HG03060 (cell line): ENCODE measurements around the gene TBC1D25.

Source experiments
- ATAC-seq: cut with Tn5 transposase; IDR thresholded peaks from one replicate; pipeline ENCODE4 v1.9.1; 2021; ENCODE audit warnings: low read depth, moderate number of reproducible peaks; ENCODE audit not compliant: unreplicated experiment

The TBC1D25 gene

DNA sequence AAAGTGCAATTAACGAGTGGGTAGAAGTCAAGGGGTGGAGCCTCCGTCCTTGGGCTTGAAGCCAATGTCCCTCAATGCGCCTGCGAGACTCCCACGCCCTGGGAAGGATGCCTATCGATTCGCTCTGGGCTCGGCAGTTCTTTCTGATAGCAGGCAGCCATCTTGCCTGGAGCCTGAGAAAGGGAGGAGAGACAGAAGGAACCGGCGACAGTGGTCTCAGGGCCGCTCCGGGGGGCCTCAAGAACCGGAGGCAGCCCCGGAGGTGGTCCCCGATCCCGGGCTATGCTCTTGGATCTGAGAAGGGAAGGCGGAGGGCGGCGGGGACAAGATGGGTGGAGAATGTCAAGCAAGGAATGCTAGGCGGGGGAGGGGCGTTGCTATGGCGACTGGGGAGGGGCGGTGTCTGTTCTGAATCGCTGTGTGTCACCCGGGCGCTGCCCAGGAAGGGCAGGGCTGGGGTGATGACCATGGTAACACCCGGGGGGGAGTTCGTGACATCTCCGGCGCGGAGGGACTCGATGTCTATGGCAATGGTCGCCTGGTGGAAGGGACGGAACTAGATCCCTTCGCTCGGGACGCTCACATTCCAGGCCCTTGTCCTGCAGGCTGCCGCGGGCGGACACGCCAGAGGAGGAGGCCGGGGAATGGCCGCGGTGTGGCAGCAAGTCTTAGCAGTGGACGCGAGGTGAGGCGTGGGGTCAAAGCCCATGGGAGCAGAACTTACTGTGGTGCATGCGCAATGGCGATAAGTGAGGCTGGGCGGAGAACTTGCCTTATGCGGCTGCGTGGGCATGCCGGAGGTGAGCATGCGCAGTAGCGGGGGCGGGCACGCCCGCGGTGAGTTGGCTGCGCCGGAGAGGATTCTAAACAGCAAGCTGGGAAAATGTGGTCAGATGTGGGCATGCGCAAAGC is 58.1 kb downstream of the TBC1D25 start, which contains the start of gene WDR13:
Gene WDR13, plus strand, starts transcription at position 140 of the 912 bp plus-strand sequence. Its CDS starts 505 bp downstream, at position 645.
- no peak for ATAC-seq

DNA sequence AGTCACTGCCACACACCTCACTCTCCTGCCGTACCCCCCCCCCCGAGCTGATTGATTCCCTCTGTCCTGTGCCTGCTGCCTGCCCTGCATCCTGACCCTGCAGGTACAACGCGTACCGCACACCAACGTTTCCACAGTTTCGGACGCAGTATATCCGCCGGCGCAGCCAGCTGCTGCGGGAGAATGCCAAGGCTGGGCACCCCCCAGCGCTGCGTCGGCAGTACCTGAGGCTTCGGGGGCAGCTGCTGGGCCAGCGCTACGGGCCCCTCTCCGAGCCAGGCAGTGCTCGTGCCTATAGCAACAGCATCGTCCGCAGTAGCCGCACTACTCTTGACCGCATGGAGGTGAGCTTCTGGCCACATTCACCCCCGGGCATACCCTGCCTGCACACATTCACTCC is 59.1 kb downstream of the TBC1D25 start:
- no peak for ATAC-seq

DNA sequence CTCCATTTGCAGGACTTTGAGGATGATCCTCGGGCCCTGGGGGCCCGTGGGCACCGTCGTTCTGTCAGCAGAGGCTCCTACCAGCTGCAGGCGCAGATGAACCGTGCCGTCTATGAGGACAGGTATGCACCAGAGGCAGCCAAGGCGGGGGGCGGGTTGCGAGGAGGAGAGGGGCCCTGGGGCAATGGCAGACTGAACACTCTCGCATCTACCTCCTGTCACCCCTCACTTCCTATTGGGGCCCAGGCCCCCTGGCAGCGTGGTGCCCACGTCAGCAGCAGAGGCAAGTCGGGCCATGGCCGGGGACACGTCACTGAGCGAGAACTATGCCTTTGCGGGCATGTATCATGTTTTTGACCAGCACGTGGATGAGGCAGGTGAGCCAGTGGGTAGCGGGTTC is 59.8 kb downstream of the TBC1D25 start:
- ATAC-seq, result no peak

DNA sequence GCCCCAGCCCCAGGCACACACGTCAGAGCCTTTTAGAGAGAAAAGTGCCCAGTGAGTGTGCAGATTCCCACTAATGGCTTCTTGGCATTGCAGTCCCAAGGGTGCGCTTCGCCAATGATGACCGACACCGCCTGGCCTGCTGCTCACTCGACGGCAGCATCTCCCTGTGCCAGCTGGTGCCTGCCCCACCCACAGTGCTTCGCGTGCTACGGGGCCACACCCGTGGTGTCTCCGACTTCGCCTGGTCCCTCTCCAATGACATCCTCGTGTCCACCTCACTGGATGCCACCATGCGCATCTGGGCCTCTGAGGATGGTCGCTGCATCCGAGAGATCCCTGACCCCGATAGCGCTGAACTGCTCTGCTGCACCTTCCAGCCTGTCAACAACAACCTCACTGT is 60.7 kb downstream of the TBC1D25 start:
- ATAC-seq, result no peak

DNA sequence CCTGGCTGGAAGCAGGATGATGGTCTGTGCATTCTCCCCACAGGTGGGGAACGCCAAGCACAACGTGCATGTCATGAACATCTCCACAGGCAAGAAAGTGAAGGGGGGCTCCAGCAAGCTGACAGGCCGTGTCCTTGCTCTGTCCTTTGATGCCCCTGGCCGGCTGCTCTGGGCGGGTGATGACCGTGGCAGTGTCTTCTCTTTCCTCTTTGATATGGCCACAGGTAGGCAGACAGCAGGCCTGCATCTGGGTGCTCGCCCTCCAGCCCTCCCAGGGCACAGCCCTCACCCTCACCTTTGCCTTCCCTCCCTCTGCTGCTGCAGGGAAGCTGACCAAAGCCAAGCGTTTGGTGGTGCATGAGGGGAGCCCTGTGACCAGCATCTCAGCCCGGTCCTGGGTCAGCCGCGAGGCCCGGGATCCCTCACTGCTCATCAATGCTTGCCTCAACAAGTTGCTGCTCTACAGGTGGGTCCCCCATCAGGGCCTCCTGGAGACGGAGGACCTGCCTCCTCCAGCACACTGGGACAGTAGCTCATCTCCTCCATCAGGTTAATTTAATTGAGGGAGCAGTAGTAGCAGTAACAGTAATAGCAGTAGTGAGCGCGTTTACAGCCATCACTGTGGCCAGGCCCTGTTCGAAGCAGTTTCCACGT is 62.4 kb downstream of the TBC1D25 start:
- ATAC-seq, result no peak

DNA sequence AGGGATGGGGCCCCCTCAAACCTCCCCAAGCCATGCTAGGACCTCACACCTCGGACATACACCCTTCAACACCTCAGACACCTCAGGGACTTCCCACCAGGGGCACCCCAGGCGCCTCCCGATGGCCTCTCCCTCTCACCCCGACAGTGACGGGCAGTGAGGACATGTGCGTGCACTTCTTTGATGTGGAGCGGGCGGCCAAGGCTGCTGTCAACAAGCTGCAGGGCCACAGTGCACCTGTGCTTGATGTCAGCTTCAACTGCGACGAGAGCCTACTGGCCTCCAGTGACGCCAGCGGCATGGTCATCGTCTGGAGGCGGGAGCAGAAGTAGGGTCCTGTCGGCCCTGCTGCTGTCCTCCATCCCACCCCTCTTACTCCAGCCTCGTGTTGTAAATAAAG is 65.2 kb downstream of the TBC1D25 start:
- no peak for ATAC-seq

DNA sequence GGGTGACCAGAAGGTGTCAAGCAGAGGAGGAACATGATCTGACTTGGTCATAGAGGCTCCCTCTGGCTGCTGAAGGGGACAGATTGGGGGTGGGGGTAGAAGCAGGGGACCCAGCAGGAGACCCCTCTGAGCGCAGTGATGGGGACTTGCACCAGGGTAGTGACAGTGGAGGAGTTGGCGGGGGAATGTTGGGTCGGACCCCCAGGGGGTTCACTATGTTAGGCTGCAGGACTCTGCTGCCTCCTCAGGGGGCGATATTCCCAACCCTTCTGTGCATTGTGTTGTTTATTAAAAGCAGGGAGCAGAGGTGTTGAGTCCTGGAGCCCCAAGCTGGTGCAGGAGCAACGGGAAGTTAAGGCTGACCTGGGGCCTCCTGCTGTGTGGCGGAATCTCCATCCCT is 66.6 kb downstream of the TBC1D25 start:
- no peak for ATAC-seq

DNA sequence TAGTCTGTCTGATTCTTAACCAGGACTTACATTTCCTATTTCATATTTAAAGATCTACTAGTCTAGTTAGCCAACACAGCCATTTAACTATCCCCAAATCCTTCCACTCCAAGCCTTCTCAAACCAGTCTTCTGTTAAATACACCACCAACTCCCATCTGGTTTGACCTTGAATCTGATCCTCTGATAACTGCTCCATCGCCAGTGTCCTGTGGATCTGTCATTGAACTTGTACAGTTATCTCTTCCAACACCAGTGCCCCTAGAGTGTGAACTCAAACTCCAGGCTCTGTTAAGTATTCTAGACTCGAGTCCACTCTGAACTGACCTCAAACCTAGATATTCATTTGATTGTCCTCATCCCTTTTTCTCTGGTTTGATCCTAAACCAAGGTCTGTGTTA is 72.2 kb downstream of the TBC1D25 start:
- no peak for ATAC-seq
